Esophagus muscularis mucosa (tissue), 4 donors: ENCODE data around the gene AKR1E2. TPM values are rescaled to one million over a fixed set of nuclear protein-coding genes. Genes with fewer than 3 reads are reported as not detected.

Experiments
- DNase-seq: peaks from one replicate; pipeline ENCODE4 v3.0.0-alpha.2; 2017; ENCODE audit errors: extremely low spot score
- H3K27ac ChIP-seq, 4 donors: fragments of 200-600 bp; sonication (generic); replicated peaks in 1 of 4; 1 replicate in 3 of 4; 2 replicates in 1 of 4; pipeline ENCODE4 v1.5.1; 2016 to 2019; ENCODE audit warnings: mild to moderate bottlenecking in 1 of 4
- H3K27me3 ChIP-seq, 4 donors: fragments of 200-600 bp; sonication (generic); one replicate each; pipeline versions ENCODE4 v1.5.1 to v1.6.0; 2016 to 2019
- H3K36me3 ChIP-seq, 4 donors: fragments of 200-600 bp; sonication (generic); one replicate each; pipeline ENCODE4 v1.5.1; 2016 to 2019
- H3K4me1 ChIP-seq, 4 donors: fragments of 200-600 bp; sonication (generic); one replicate each; pipeline ENCODE4 v1.5.1; 2016 to 2019
- H3K4me3 ChIP-seq, 4 donors: fragments of 200-600 bp; sonication (generic); 1 replicate in 2 of 4; 2 replicates in 2 of 4; pipeline ENCODE4 v1.5.1; 2016 to 2019; ENCODE audit warnings: mild to moderate bottlenecking in 4 of 4, moderate library complexity in 1 of 4
- H3K9me3 ChIP-seq, 4 donors: fragments of 200-600 bp; sonication (generic); 1 replicate in 3 of 4; 2 replicates in 1 of 4; pipeline ENCODE4 v1.5.1; 2016 to 2019
- CTCF ChIP-seq, 3 experiments: fragments of 200-600 bp in 2 of 3; fragments of 450-650 bp in 1 of 3; sonication (generic) in 2 of 3; IDR thresholded peaks; one replicate each; pipeline ENCODE4 v1.5.1; 2017 to 2019; ENCODE audit warnings: antibody characterized with exemption in 3 of 3, mild to moderate bottlenecking in 2 of 3, moderate library complexity in 1 of 3
- EP300 ChIP-seq: sonication (generic); formaldehyde crosslinking; IDR thresholded peaks from one replicate; pipeline ENCODE4 v1.6.1; 2017; ENCODE audit warnings: antibody characterized with exemption
- POLR2A ChIP-seq: fragments of 450-650 bp; IDR thresholded peaks from one replicate; pipeline ENCODE4 v1.6.1; 2017; ENCODE audit warnings: antibody characterized with exemption, moderate library complexity, mild to moderate bottlenecking, low read depth
- POLR2AphosphoS5 ChIP-seq, 2 donors: sonication (generic); formaldehyde crosslinking; IDR thresholded peaks; one replicate each; pipeline ENCODE4 v1.6.1; 2017; ENCODE audit warnings: antibody characterized with exemption in 2 of 2
- WGBS: methylation state at CpG from one replicate; pipeline ENCODE4 v1.1.5; 2018; 5-methylcytosine and 5-hydroxymethylcytosine counted together
- intact Hi-C: fragments of 100-400 bp; cut with DNase I; formaldehyde crosslinking; loops from one replicate; pipeline ENCODE4 v1.15.1; 2023
- total RNA-seq, 4 donors: library from RNA; depleted of rRNA; stranded (reverse); fragments of >200 nt; gene quantifications; one replicate each; pipeline versions ENCODE4 v1.1.0 to v1.2.1, GENCODE V29; 2016

AKR1E2 gene
- total RNA-seq, 4 donors from 2014 or later, result 16.5 to 21.0 (median 18.0) TPM

GRCh38 chr10:4804465-4804864 is 21.5 kb upstream of the AKR1E2 start:
- TF ChIP-seq POLR2A, result no peak
- no peak for TF ChIP-seq POLR2AphosphoS5 (IDR thresholded peaks at IDR 0.05)
- TF ChIP-seq CTCF (IDR thresholded peaks at IDR 0.05), result no peak
- no peak for TF ChIP-seq EP300
- intact Hi-C loops, result no loop called here
- DNase-seq, result no peak
- H3K4me1 ChIP-seq, result no peaks in the 10 kb centered on the region
- 83% methylated on average over 5 of the region's 5 CpGs for WGBS
- no peaks in the 10 kb centered on the region for H3K27me3 ChIP-seq
- H3K27ac ChIP-seq, result no peak overlapping the region
- no peak overlapping the region for H3K4me3 ChIP-seq
- H3K9me3 ChIP-seq, result no peaks in the 10 kb centered on the region
- H3K36me3 ChIP-seq, result no peaks in the 10 kb centered on the region

- TF ChIP-seq CTCF (IDR thresholded peaks at IDR 0.05), result no peak
- no peak for TF ChIP-seq POLR2A
- no peak for TF ChIP-seq EP300
- no peak for TF ChIP-seq POLR2AphosphoS5 (IDR thresholded peaks at IDR 0.05)
- Histone ChIP-seq H3K9me3 (no peaks in the 10 kb centered on the region), H3K27ac (no peak overlapping the region), H3K4me1 (no peaks in the 10 kb centered on the region), H3K4me3 (no peak overlapping the region), H3K36me3 (no peaks in the 10 kb centered on the region), H3K27me3 (no peaks in the 10 kb centered on the region)
- DNase-seq, result no peak
- intact Hi-C loops, result no loop called here
- 93% methylated on average over 4 of the region's 4 CpGs for WGBS
These were observed 19.5 kb upstream of the AKR1E2 start for GRCh38 chr10:4806534-4806933.

- no peak overlapping the region for H3K27ac ChIP-seq
- H3K27me3 ChIP-seq, result no peaks in the 10 kb centered on the region
- WGBS, result 60% methylated on average over 6 of the region's 6 CpGs
- no peak for DNase-seq
- H3K4me3 ChIP-seq, result no peak overlapping the region
- TF ChIP-seq POLR2AphosphoS5 (IDR thresholded peaks at IDR 0.05), result no peak
- TF ChIP-seq EP300, result no peak
- TF ChIP-seq CTCF (IDR thresholded peaks at IDR 0.05), result no peak
- no peak for TF ChIP-seq POLR2A
- no peaks in the 10 kb centered on the region for H3K36me3 ChIP-seq
- no peaks in the 10 kb centered on the region for H3K4me1 ChIP-seq
- intact Hi-C loops, result no loop called here
- H3K9me3 ChIP-seq, result no peaks in the 10 kb centered on the region
These were observed 18.1 kb upstream of the AKR1E2 start for GRCh38 chr10:4807761-4808507.

GRCh38 chr10:4809156-4809555 is 16.9 kb upstream of the AKR1E2 start:
- Histone ChIP-seq H3K36me3 (no peaks in the 10 kb centered on the region), H3K4me3 (no peak overlapping the region), H3K9me3 (no peaks in the 10 kb centered on the region), H3K27ac (no peak overlapping the region), H3K4me1 (no peaks in the 10 kb centered on the region), H3K27me3 (no peaks in the 10 kb centered on the region)
- DNase-seq, result no peak
- intact Hi-C loops, result no loop called here
- WGBS, result 96% methylated on average over 4 of the region's 4 CpGs
- TF ChIP-seq EP300, result no peak
- no peak for TF ChIP-seq CTCF (IDR thresholded peaks at IDR 0.05)
- no peak for TF ChIP-seq POLR2A
- TF ChIP-seq POLR2AphosphoS5 (IDR thresholded peaks at IDR 0.05), result no peak

- no peaks in the 10 kb centered on the region for H3K27me3 ChIP-seq
- no peaks in the 10 kb centered on the region for H3K36me3 ChIP-seq
- H3K9me3 ChIP-seq, result no peaks in the 10 kb centered on the region
- no peak overlapping the region for H3K27ac ChIP-seq
- TF ChIP-seq POLR2AphosphoS5 (IDR thresholded peaks at IDR 0.05) (no peak), CTCF (IDR thresholded peaks at IDR 0.05) (no peak), POLR2A (no peak)
- H3K4me1 ChIP-seq, result peaks cover 0 to 3% (median 2%) of the 10 kb centered on the region in 4 donors
- DNase-seq, result no peak
- intact Hi-C loops, result no loop called here
- H3K4me3 ChIP-seq, result no peak overlapping the region
- WGBS, result 65% methylated on average over 9 of the region's 9 CpGs
These were observed 15.9 kb upstream of the AKR1E2 start for GRCh38 chr10:4810092-4810491.
